GM10248 (cell line): Measurements from ENCODE around the gene LARGE1.
"Not testable (repeated sequence)": the region's sequence is repeated elsewhere in the genome, so short reads cannot be mapped to it uniquely, and the experiment has no call there.

Experiments
- CTCF ChIA-PET: fragments of 300-600 bp; sonication (Branson Sonifier 250); formaldehyde crosslinking; extraction: SDS; loops from one replicate; lab custom pipeline; 2021; ENCODE audit warnings: antibody characterized with exemption; lab: Yijun Ruan, JAX
- POLR2A ChIA-PET: fragments of 350-650 bp; sonication (Branson Sonifier 250); formaldehyde crosslinking; extraction: SDS; loops from one replicate; lab custom pipeline; 2020; ENCODE audit warnings: antibody characterized with exemption; lab: Yijun Ruan, JAX
- DNase-seq: peaks from one replicate; pipeline ENCODE4 v3.0.0; 2012; ENCODE audit errors: extremely low spot score
- TF ChIP-seq, protein P1 (sequence below): IDR thresholded peaks from 2 replicates; pipeline ENCODE4 v1.5.1; 2012; ENCODE audit warnings: mild to moderate bottlenecking, low read depth; ENCODE audit errors: extremely low read depth, missing control alignments, control extremely low read depth

The LARGE1 gene

DNA sequence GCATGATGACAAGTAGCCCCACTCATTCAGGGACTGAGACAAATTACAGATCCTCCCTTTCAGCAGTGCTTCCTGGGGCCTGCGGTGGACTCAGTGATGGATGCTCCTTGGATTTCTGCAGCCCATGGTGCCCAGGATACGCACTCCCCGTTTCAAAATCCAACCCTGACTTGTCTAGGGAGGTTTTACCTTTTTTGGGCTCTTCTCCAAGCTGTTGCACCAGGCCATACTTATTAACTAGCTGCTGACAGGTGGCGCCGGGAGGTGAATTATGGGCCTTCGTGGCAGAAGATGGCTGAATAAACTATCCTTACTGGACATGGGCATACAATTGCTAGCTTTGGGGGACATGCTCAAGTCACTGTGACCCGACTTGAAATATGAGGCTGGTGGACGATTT, 537.8 kb downstream of the LARGE1 start:
- POLR2A ChIA-PET = no interaction called here

DNA sequence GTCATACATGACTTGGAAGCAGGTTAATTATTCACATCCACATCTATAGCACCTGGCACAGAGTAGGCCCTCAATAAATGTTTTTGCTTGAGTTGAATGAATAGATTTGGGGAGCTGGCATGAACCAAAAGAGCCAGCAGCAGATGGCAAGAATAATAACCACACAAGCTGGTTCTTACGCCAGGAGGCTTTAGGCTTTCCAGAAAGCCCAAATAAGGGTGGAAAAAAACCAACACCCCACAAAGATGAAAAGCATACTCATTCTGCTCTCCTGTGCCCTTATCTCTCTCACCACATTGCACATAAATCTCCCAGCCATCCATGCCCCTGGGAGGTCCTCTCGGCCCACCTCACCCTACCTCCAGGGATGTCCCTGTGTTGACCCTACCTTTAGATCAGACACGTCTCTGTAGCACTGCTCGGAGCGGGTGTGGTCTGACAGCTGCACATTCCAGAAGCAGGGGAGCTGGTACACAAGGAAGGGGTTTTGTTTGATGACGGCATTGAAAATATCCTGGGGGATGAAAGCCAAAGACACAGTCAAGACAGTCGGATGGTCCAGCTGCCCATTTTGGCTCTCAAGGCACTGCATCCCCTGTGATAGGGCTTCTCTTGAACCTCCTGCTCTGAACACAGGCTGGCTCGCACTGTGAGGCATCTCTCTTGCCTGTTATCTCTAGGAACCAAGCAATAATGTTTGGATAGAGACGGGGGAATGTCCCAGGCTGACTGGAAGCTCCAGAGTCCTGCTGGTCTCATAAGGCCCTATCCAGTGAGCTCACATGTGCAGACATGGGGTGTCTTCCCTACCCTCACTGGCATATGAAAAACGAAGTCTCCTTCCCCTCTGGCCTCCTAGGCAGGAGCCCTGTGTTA, 538.5 kb downstream of the LARGE1 start:
- no peak for DNase-seq
- CTCF ChIA-PET = interaction anchor here (0.8 to 0.9 kb wide), 2 partner anchors 9 to 29 kb away, joined by 3 to 5 read pairs; no protein-coding TSS in a partner anchor
- POLR2A ChIA-PET = no interaction called here

More for the DNA sequence above, 537.8 kb downstream of the LARGE1 start:
- TF ChIP-seq, protein P1, sequence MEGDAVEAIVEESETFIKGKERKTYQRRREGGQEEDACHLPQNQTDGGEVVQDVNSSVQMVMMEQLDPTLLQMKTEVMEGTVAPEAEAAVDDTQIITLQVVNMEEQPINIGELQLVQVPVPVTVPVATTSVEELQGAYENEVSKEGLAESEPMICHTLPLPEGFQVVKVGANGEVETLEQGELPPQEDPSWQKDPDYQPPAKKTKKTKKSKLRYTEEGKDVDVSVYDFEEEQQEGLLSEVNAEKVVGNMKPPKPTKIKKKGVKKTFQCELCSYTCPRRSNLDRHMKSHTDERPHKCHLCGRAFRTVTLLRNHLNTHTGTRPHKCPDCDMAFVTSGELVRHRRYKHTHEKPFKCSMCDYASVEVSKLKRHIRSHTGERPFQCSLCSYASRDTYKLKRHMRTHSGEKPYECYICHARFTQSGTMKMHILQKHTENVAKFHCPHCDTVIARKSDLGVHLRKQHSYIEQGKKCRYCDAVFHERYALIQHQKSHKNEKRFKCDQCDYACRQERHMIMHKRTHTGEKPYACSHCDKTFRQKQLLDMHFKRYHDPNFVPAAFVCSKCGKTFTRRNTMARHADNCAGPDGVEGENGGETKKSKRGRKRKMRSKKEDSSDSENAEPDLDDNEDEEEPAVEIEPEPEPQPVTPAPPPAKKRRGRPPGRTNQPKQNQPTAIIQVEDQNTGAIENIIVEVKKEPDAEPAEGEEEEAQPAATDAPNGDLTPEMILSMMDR = no peak
- CTCF ChIA-PET = interaction anchor here (1.1 kb wide), 1 partner anchor 10 kb away, joined by 3 read pairs; no protein-coding TSS in a partner anchor
- DNase-seq = no peak

DNA sequence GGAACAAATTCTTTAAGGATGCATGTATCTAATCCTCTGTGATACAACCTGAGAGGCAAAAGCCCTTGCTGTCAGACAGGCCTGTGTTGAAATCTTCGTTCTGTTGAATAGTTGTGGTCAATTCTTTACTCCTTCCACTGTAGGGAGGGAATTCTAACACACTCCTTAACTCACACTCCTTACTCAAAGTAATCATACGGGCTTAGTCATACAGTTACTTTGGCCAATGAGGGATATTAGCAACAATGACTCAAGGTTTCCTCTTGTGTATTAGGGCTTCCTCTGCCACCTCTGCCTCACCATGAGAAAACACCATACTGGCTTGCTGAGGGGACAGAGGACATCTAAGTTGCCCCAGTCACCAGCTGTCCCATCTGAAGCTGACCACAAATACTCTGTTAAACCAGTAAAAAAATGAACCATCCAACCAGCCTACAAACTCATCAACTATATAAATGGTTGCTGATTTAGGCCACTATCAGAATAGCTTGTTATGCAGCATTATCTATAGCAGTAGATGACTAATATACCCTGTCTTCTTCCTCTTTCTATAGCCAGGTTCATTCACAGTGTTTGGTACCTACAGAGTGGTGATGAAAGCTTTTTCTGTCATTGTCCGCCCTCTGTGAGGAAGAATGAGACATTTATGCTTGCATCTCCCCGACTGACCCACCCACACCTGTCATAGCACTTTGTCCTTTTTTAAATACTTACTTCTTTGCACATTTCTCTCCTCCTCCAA, 539.3 kb downstream of the LARGE1 start:
- POLR2A ChIA-PET = no interaction called here
- TF ChIP-seq, protein P1 = no peak
- CTCF ChIA-PET = interaction anchor here (0.6 to 0.9 kb wide), 3 partner anchors 9 to 53 kb away, joined by 3 to 5 read pairs (median 3); no protein-coding TSS in a partner anchor
- DNase-seq = no peak

More for the DNA sequence above, 538.5 kb downstream of the LARGE1 start:
- TF ChIP-seq, protein P1 = no peak

DNA sequence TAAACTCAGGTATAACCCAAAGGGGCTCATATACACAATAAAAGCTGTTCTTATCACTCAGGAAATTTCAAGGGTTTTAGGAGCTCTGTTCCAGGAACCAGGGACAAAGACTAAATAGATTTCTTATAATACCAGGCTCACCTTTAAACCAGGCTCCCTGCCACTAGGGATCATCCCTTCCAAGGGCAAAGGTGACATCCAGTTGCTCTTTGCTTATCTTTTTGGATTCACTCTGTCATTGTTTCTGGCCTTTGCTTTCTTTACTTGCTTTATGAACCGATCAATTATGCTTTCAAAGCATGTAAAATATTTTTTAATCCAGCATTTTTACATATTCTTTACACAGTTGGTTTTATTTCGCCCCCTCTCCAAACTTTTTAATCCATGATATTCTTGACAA, 540.4 kb downstream of the LARGE1 start:
- DNase-seq = no peak
- ChIA-PET CTCF (no interaction called here), POLR2A (no interaction called here)
- TF ChIP-seq, protein P1 = no peak

DNA sequence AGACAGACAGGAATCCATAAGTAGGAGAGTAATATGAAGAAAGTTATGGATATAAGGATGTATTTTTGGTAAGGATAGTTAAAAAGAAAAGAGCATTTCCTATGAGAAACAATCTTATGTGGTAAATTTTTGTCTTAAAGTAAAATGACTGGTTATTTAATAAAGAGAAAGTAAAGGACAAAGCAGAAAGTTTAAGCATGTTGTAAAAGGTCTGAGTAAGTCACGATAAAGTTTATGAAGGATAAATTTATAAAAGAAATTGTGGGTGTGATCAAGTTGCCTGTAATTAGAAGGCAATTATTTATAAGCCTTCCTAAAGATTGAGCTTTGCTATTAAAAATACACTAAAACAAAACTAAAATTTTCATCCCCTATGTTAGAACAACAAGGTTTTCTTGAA, 547.4 kb downstream of the LARGE1 start:
- no peak for DNase-seq
- TF ChIP-seq, protein P1 = no peak
- CTCF ChIA-PET = no interaction called here
- POLR2A ChIA-PET = no interaction called here

DNA sequence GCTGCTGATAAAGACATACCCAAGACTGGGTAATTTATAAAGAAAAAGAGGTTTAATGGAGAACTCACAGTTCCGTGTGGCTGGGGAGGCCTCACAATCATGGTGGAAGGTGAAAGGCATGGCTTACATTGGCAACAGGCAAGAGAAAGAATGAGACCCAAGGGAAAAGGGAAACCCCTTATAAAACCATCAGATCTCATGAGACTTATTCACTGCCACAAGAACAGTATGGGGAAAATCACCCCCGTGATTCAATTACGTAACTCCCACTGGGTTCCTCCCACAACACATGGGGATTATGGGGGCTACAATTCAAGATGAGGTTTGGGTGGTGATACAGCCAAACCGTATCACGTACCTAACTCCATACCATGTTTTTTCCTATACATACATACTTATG, 557.0 kb downstream of the LARGE1 start:
- CTCF ChIA-PET, POLR2A ChIA-PET, DNase-seq: not testable (repeated sequence)
